Keratinocyte (primary cell): ENCODE measurements around the gene TAF6. TPM values are rescaled to one million over a fixed set of nuclear protein-coding genes. Genes with fewer than 3 reads are reported as not detected.

ENCODE experiments used
- DNase-seq: peaks from one replicate; pipeline ENCODE4 v3.0.0-alpha.2; 2011; ENCODE audit warnings: low read depth, missing footprints, low spot score
- FAIRE-seq: peaks from 2 replicates; lab custom pipeline; 2011; peaks lifted over from hg19 to GRCh38; lab: Jason Lieb, UNC
- H2AFZ ChIP-seq: 2 replicates; pipeline ENCODE4 v1.6.0; 2012; ENCODE audit warnings: low read length, control low read depth, inconsistent platforms; ENCODE audit not compliant: control insufficient read depth
- H3K27ac ChIP-seq: 2 replicates; pipeline ENCODE4 v1.5.1; 2011; ENCODE audit warnings: low read length; ENCODE audit not compliant: control insufficient read depth, insufficient read depth
- H3K27me3 ChIP-seq: 3 replicates; pipeline ENCODE4 v1.6.0; 2011; ENCODE audit warnings: low read length; ENCODE audit not compliant: control insufficient read depth, insufficient read depth; ENCODE audit errors: extremely low read depth
- H3K36me3 ChIP-seq, 2 experiments: 2 replicates in 1 of 2; 3 replicates in 1 of 2; pipeline ENCODE4 v1.5.1; 2011; ENCODE audit warnings: low read length in 2 of 2, mild to moderate bottlenecking in 1 of 2; ENCODE audit not compliant: control insufficient read depth in 2 of 2, insufficient read depth in 2 of 2; ENCODE audit errors: extremely low read depth in 1 of 2
- H3K4me1 ChIP-seq: 3 replicates; pipeline ENCODE4 v1.5.1; 2011; ENCODE audit warnings: low read length; ENCODE audit not compliant: control insufficient read depth, insufficient read depth; ENCODE audit errors: extremely low read depth
- H3K4me2 ChIP-seq: 3 replicates; pipeline ENCODE4 v1.6.0; 2011; ENCODE audit warnings: low read depth, low read length; ENCODE audit not compliant: control insufficient read depth, insufficient read depth; ENCODE audit errors: extremely low read depth
- H3K4me3 ChIP-seq, 3 experiments: fragments of 200-600 bp in 1 of 3; sonication (generic) in 1 of 3; 2 replicates in 2 of 3; 3 replicates in 1 of 3; pipeline ENCODE4 v1.5.1; 2011 to 2016; ENCODE audit warnings: low read length in 3 of 3, mild to moderate bottlenecking in 3 of 3, control low read depth in 2 of 3, inconsistent platforms in 1 of 3, low read depth in 1 of 3, mixed read lengths in 1 of 3, mixed run types in 1 of 3, moderate library complexity in 1 of 3; ENCODE audit not compliant: control insufficient read depth in 2 of 3, insufficient read depth in 2 of 3; ENCODE audit errors: extremely low read depth in 1 of 3
- H3K79me2 ChIP-seq: 2 replicates; pipeline ENCODE4 v1.6.0; 2012; ENCODE audit warnings: low read length; ENCODE audit not compliant: control insufficient read depth, insufficient read depth
- H3K9ac ChIP-seq: 3 replicates; pipeline ENCODE4 v1.6.0; 2011; ENCODE audit warnings: low read length; ENCODE audit not compliant: control insufficient read depth, insufficient read depth; ENCODE audit errors: extremely low read depth
- H3K9me1 ChIP-seq: 3 replicates; pipeline ENCODE4 v1.6.0; 2011; ENCODE audit warnings: low read length; ENCODE audit not compliant: control insufficient read depth, insufficient read depth; ENCODE audit errors: extremely low read depth
- H3K9me3 ChIP-seq: 2 replicates; pipeline ENCODE4 v1.5.1; 2012; ENCODE audit warnings: low read depth, low read length; ENCODE audit not compliant: control insufficient read depth
- H4K20me1 ChIP-seq: 3 replicates; pipeline ENCODE4 v1.6.0; 2011; ENCODE audit warnings: low read length; ENCODE audit not compliant: control insufficient read depth, insufficient read depth; ENCODE audit errors: extremely low read depth
- CTCF ChIP-seq, 3 experiments: IDR thresholded peaks in 1 of 3; conservative IDR thresholded peaks in 1 of 3; optimal IDR thresholded peaks in 1 of 3; 2 replicates in 2 of 3; 3 replicates in 1 of 3; pipeline versions ENCODE3 to v1.5.1; 2011; ENCODE audit warnings: low read length in 3 of 3, mild to moderate bottlenecking in 3 of 3, moderate library complexity in 2 of 3, control low read depth in 1 of 3, inconsistent platforms in 1 of 3; ENCODE audit not compliant: insufficient read depth in 2 of 3; ENCODE audit errors: extremely low read depth in 1 of 3
- EZH2 ChIP-seq: IDR thresholded peaks from one replicate; pipeline ENCODE4 v1.6.1; 2012; ENCODE audit warnings: inconsistent platforms, mild to moderate bottlenecking, low read length, moderate library complexity
- dilution Hi-C: fragments of 300-500 bp; cut with MboI; formaldehyde crosslinking; loops from one replicate; pipeline ENCODE4 v1.7.0; 2020; ENCODE audit warnings: low sequenced_read_pairs; ENCODE audit not compliant: extremely low pct_ligation_motif_present
- polyA plus RNA-seq, 5 experiments: library from polyadenylated mRNA; depleted of rRNA in 3 of 5; stranded (reverse) in 3 of 5; stranded (forward) in 1 of 5; unstranded in 1 of 5; fragments of >200 nt; gene quantifications; 1 replicate in 1 of 5; 2 replicates in 3 of 5; 3 replicates in 1 of 5; pipeline versions ENCODE4 v1.2.1 to v1.2.3, GENCODE V29; 2011 to 2012; ENCODE audit warnings: missing spikeins in 2 of 5, low read depth in 1 of 5, low replicate concordance in 1 of 5

TAF6 gene
- polyA plus RNA-seq, 1 donor (not counting 4 experiments of a cell fraction or from before 2014, with no cell fraction given), result 7.6 TPM

- TF ChIP-seq CTCF (optimal IDR thresholded peaks at IDR 0.05 in 1 of 3, IDR thresholded peaks at IDR 0.05 in 1 of 3, conservative IDR thresholded peaks at IDR 0.05 in 1 of 3; ENCODE audit: extremely low read depth in 1 of 3, insufficient read depth in 2 of 3, low read length in 3 of 3) (no peak), EZH2 (no peak)
- H2AFZ ChIP-seq, result no peak overlapping the region
- H3K27me3 ChIP-seq, result no peaks in the 10 kb centered on the region
- no peak overlapping the region for H3K4me3 ChIP-seq
- no peaks in the 10 kb centered on the region for H3K9me3 ChIP-seq
- no peak overlapping the region for H3K4me2 ChIP-seq
- H3K4me1 ChIP-seq, result peaks cover 27% of the 10 kb centered on the region
- FAIRE-seq (no peak), DNase-seq (no peak)
- H3K9ac ChIP-seq, result no peak overlapping the region
- H3K9me1 ChIP-seq, result no peaks in the 10 kb centered on the region
- peaks cover 37 to 50% of the 10 kb centered on the region in 2 experiments for H3K36me3 ChIP-seq
- dilution Hi-C loops, result no loop called here
- no peaks in the 10 kb centered on the region for H4K20me1 ChIP-seq
- H3K27ac ChIP-seq, result no peak overlapping the region
- H3K79me2 ChIP-seq, result peaks cover 19% of the 10 kb centered on the region
Measured at GRCh38 chr7:100091411-100092181, 27.6 kb downstream of the TAF6 start.

- DNase-seq, result no peak
- peaks cover 35 to 49% of the 10 kb centered on the region in 2 experiments for H3K36me3 ChIP-seq
- H3K9me3 ChIP-seq, result no peaks in the 10 kb centered on the region
- no peaks in the 10 kb centered on the region for H3K9me1 ChIP-seq
- no peak for TF ChIP-seq EZH2
- no peak for TF ChIP-seq CTCF (optimal IDR thresholded peaks at IDR 0.05 in 1 of 3, IDR thresholded peaks at IDR 0.05 in 1 of 3, conservative IDR thresholded peaks at IDR 0.05 in 1 of 3; ENCODE audit: extremely low read depth in 1 of 3, insufficient read depth in 2 of 3, low read length in 3 of 3)
- no peak overlapping the region for H3K9ac ChIP-seq
- dilution Hi-C loops, result no loop called here
- FAIRE-seq, result no peak
- H3K79me2 ChIP-seq, result peaks cover 19% of the 10 kb centered on the region
- H4K20me1 ChIP-seq, result no peaks in the 10 kb centered on the region
- H3K4me2 ChIP-seq, result no peak overlapping the region
- no peak overlapping the region for H3K27ac ChIP-seq
- peaks cover 27% of the 10 kb centered on the region for H3K4me1 ChIP-seq
- H2AFZ ChIP-seq, result no peak overlapping the region
- H3K4me3 ChIP-seq, result no peak overlapping the region
- H3K27me3 ChIP-seq, result no peaks in the 10 kb centered on the region
Measured at GRCh38 chr7:100090527-100091410, 28.4 kb downstream of the TAF6 start.
